Tibial nerve (tissue), 4 donors: ENCODE measurements around the gene ARHGAP15. TPM values are rescaled to one million over a fixed set of nuclear protein-coding genes. Genes with fewer than 3 reads are reported as not detected.

ENCODE experiments used
- DNase-seq, 2 donors: peaks; one replicate each; pipeline ENCODE4 v3.0.0-alpha.2; 2019; ENCODE audit warnings: low spot score in 2 of 2
- H3K27ac ChIP-seq, 4 donors: fragments of 200-600 bp; sonication (generic) in 3 of 4; one replicate each; pipeline ENCODE4 v1.5.1; 2017 to 2019; ENCODE audit warnings: mild to moderate bottlenecking in 1 of 4
- H3K27me3 ChIP-seq, 2 donors: fragments of 200-600 bp; sonication (generic) in 1 of 2; one replicate each; pipeline versions ENCODE4 v1.5.1 to v1.6.0; 2017 to 2019
- H3K36me3 ChIP-seq, 3 donors: fragments of 200-600 bp; sonication (generic); one replicate each; pipeline ENCODE4 v1.5.1; 2018 to 2019
- H3K4me1 ChIP-seq, 4 donors: fragments of 200-600 bp; sonication (generic) in 3 of 4; one replicate each; pipeline ENCODE4 v1.5.1; 2017 to 2019
- H3K4me3 ChIP-seq, 4 donors: fragments of 200-600 bp; sonication (generic) in 3 of 4; one replicate each; pipeline ENCODE4 v1.5.1; 2017 to 2019; ENCODE audit warnings: mild to moderate bottlenecking in 1 of 4, moderate library complexity in 1 of 4
- H3K9me3 ChIP-seq, 4 donors: fragments of 200-600 bp; sonication (generic) in 3 of 4; one replicate each; pipeline ENCODE4 v1.5.1; 2017 to 2019
- CTCF ChIP-seq, 5 experiments: fragments of 200-600 bp in 3 of 5; fragments of 450-650 bp in 2 of 5; sonication (generic) in 3 of 5; IDR thresholded peaks; one replicate each; pipeline ENCODE4 v1.5.1; 2016 to 2019; ENCODE audit warnings: antibody characterized with exemption in 5 of 5, mild to moderate bottlenecking in 3 of 5, moderate library complexity in 2 of 5
- EP300 ChIP-seq, 2 donors: sonication (generic); formaldehyde crosslinking; IDR thresholded peaks; one replicate each; pipeline ENCODE4 v1.6.1; 2017; ENCODE audit warnings: antibody characterized with exemption in 2 of 2, mild to moderate bottlenecking in 1 of 2
- POLR2A ChIP-seq, 2 donors: fragments of 450-650 bp; IDR thresholded peaks; one replicate each; pipeline ENCODE4 v1.6.1; 2017; ENCODE audit warnings: antibody characterized with exemption in 2 of 2, mild to moderate bottlenecking in 2 of 2, moderate library complexity in 2 of 2
- WGBS, 2 donors: methylation state at CpG; one replicate each; pipeline ENCODE4 v1.1.5; 2018; 5-methylcytosine and 5-hydroxymethylcytosine counted together
- total RNA-seq, 4 donors: library from RNA; depleted of rRNA; stranded (reverse); fragments of >200 nt; gene quantifications; one replicate each; pipeline ENCODE4 v1.1.0, GENCODE V29; 2016

The ARHGAP15 gene
- total RNA-seq, 4 donors from 2014 or later: 22.6 to 47.4 (median 35.9) TPM

DNA sequence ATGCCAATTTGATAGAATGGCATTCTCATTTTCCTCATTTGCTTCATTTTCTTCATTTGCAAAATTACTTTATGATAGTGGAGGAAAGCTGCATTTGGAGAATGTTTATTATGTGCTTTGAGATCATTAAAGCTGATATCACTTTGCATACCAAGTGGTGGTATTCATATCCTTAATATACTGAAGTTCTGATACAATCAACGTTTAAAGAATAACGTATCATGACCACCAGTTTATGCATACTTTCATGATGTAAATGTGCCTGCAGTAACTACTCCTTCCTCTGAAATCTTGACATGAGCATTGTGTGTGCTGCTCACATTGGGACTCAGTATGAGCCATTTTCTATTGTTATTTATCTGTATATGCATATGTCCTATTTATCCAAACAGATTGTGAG, 302.1 kb downstream of the ARHGAP15 start:
- Histone ChIP-seq H3K9me3 (no peaks in the 10 kb centered on the region), H3K27me3 (no peaks in the 10 kb centered on the region), H3K36me3 (no peaks in the 10 kb centered on the region), H3K27ac (peak overlapping the region in 3 of 4 donors; percentile 5 to 82 (median 75)), H3K4me1 (peaks cover 0 to 16% (median 0%) of the 10 kb centered on the region in 4 donors), H3K4me3 (peak overlapping the region in 1 of 4 donors; percentile 24)
- no peak for TF ChIP-seq CTCF (IDR thresholded peaks at IDR 0.05)
- no peak for DNase-seq
- 47 to 54% methylated on average over 2 of the region's 2 CpGs for WGBS, 2 donors

- H3K36me3 ChIP-seq: no peaks in the 10 kb centered on the region
- TF ChIP-seq POLR2A (IDR thresholded peaks at IDR 0.05) (no peak), CTCF (IDR thresholded peaks at IDR 0.05) (peak; percentile 20 to 52 (median 38))
- no peak overlapping the region for H3K4me3 ChIP-seq
- H3K27ac ChIP-seq: peak overlapping the region; percentile 58 to 82 (median 67)
- DNase-seq: no peak
- 39 to 43% methylated on average over 3 of the region's 3 CpGs for WGBS, 2 donors
- no peaks in the 10 kb centered on the region for H3K27me3 ChIP-seq
- no peaks in the 10 kb centered on the region for H3K9me3 ChIP-seq
- H3K4me1 ChIP-seq: peaks cover 0 to 16% (median 0%) of the 10 kb centered on the region in 4 donors
These were observed 304.0 kb downstream of the ARHGAP15 start for GRCh38 chr2:143433251-143433650.

GRCh38 chr2:143433840-143434239, 304.6 kb downstream of the ARHGAP15 start:
- Histone ChIP-seq H3K27ac (peak overlapping the region; percentile 52 to 82 (median 66)), H3K4me1 (peaks cover 0 to 16% (median 0%) of the 10 kb centered on the region in 4 donors), H3K4me3 (no peak overlapping the region), H3K36me3 (no peaks in the 10 kb centered on the region), H3K27me3 (no peaks in the 10 kb centered on the region), H3K9me3 (no peaks in the 10 kb centered on the region)
- TF ChIP-seq POLR2A (IDR thresholded peaks at IDR 0.05) (no peak), EP300 (IDR thresholded peaks at IDR 0.05) (no peak), CTCF (IDR thresholded peaks at IDR 0.05) (no peak)
- DNase-seq: no peak

GRCh38 chr2:143434445-143434844, 305.2 kb downstream of the ARHGAP15 start:
- 41 to 59% methylated on average over 3 of the region's 3 CpGs for WGBS, 2 donors
- H3K27me3 ChIP-seq: no peaks in the 10 kb centered on the region

DNA sequence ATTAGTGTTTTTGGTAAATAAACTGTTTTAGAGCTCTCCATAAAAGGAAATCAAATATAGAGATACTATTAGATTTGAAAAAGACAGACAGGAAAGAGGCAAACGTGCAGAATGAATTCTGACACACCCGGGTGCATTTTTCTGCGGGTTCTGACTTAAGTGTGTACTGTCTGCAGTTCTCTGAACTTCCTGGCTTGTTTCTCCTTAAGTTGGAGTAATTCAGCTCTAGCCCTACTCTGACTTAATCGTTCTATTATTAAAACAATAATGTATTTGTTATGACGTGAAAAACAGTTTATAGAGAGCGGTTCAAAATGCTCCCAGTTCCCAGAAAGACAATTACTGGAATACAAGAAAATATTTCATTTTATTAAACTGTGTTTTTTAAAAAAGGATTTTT, 305.9 kb downstream of the ARHGAP15 start:
- WGBS, 2 donors: 19 to 23% methylated on average over 6 of the region's 6 CpGs

More at GRCh38 chr2:143434445-143434844, 305.2 kb downstream of the ARHGAP15 start:
- H3K9me3 ChIP-seq: no peaks in the 10 kb centered on the region
- no peak for DNase-seq
- peaks cover 0 to 14% (median 0%) of the 10 kb centered on the region in 4 donors for H3K4me1 ChIP-seq
- peak overlapping the region; percentile 52 to 82 (median 66) for H3K27ac ChIP-seq
- TF ChIP-seq EP300 (IDR thresholded peaks at IDR 0.05) (no peak), POLR2A (IDR thresholded peaks at IDR 0.05) (no peak), CTCF (IDR thresholded peaks at IDR 0.05) (no peak)
- H3K4me3 ChIP-seq: no peak overlapping the region
- H3K36me3 ChIP-seq: no peaks in the 10 kb centered on the region

GRCh38 chr2:143436951-143437350, 307.7 kb downstream of the ARHGAP15 start:
- H3K27ac ChIP-seq: peak overlapping the region in 3 of 4 donors; percentile 58 to 82 (median 75)
- 25 to 48% methylated on average over 2 of the region's 2 CpGs for WGBS, 2 donors
- H3K4me1 ChIP-seq: peaks cover 0 to 14% (median 0%) of the 10 kb centered on the region in 4 donors
- no peaks in the 10 kb centered on the region for H3K36me3 ChIP-seq
- H3K27me3 ChIP-seq: no peaks in the 10 kb centered on the region
- H3K9me3 ChIP-seq: no peaks in the 10 kb centered on the region
- H3K4me3 ChIP-seq: peak overlapping the region in 2 of 4 donors; percentile 2 to 27
- DNase-seq: no peak
- TF ChIP-seq POLR2A (IDR thresholded peaks at IDR 0.05): no peak
- TF ChIP-seq EP300 (IDR thresholded peaks at IDR 0.05): peak in 1 of 2 donors; percentile 38
- peak in 1 of 5 experiments; percentile 16 for TF ChIP-seq CTCF (IDR thresholded peaks at IDR 0.05)

More for the DNA sequence above, 305.9 kb downstream of the ARHGAP15 start:
- TF ChIP-seq POLR2A (IDR thresholded peaks at IDR 0.05) (no peak), EP300 (IDR thresholded peaks at IDR 0.05) (no peak)
- peak overlapping the region; percentile 5 to 82 (median 66) for H3K27ac ChIP-seq
- H3K4me1 ChIP-seq: peaks cover 0 to 7% (median 0%) of the 10 kb centered on the region in 4 donors
- no peaks in the 10 kb centered on the region for H3K27me3 ChIP-seq
- DNase-seq: no peak
- no peaks in the 10 kb centered on the region for H3K9me3 ChIP-seq
- H3K4me3 ChIP-seq: peak overlapping the region in 2 of 4 donors; percentile 4 to 27
- H3K36me3 ChIP-seq: no peaks in the 10 kb centered on the region
